Ovary (tissue), 9 donors: ENCODE measurements around the gene GPR137C. TPM values are rescaled to one million over a fixed set of nuclear protein-coding genes. Genes with fewer than 3 reads are reported as not detected.

Experiments used
- DNase-seq, 5 donors: peaks; one replicate each; pipeline ENCODE4 v3.0.0-alpha.2; 2019 to 2020
- H3K27ac ChIP-seq, 2 donors: fragments of 200-600 bp; one replicate each; pipeline versions ENCODE4 v1.5.1 to v1.8.0; 2019 to 2022
- H3K27me3 ChIP-seq: fragments of 200-600 bp; one replicate; pipeline ENCODE4 v1.8.0; 2022
- H3K36me3 ChIP-seq: fragments of 200-600 bp; sonication (generic); one replicate; pipeline ENCODE4 v1.5.1; 2019
- H3K4me1 ChIP-seq: one replicate; pipeline ENCODE4 v1.8.1; 2013; ENCODE audit warnings: mild to moderate bottlenecking, moderate library complexity; ENCODE audit not compliant: insufficient read depth
- H3K4me3 ChIP-seq: fragments of 200-600 bp; sonication (generic); one replicate; pipeline ENCODE4 v1.5.1; 2017
- H3K9me3 ChIP-seq, 2 donors: fragments of 200-600 bp in 1 of 2; sonication (generic) in 1 of 2; one replicate each; pipeline versions ENCODE4 v1.5.1 to v1.8.1; 2013 to 2019; ENCODE audit warnings: mild to moderate bottlenecking in 1 of 2, moderate library complexity in 1 of 2
- EP300 ChIP-seq: sonication (generic); formaldehyde crosslinking; IDR thresholded peaks from one replicate; pipeline ENCODE4 v1.6.1; 2017; ENCODE audit warnings: antibody characterized with exemption
- POLR2A ChIP-seq: fragments of 450-650 bp; IDR thresholded peaks from one replicate; pipeline ENCODE4 v1.6.1; 2017; ENCODE audit warnings: antibody characterized with exemption, mild to moderate bottlenecking, moderate library complexity
- WGBS, 3 donors: extraction: QIAGEN DNeasy Blood & Tissue Kit in 1 of 3; methylation state at CpG; one replicate each; pipeline versions ENCODE4 v1.1.5 to v1.1.7; 2013 to 2017; 5-methylcytosine and 5-hydroxymethylcytosine counted together
- intact Hi-C, 4 donors: fragments of 100-400 bp; cut with DNase I; formaldehyde crosslinking; loops; one replicate each; pipeline versions ENCODE4 v1.11.0 to v1.15.1; 2022 to 2023
- polyA plus RNA-seq, 2 donors: library from polyadenylated mRNA; stranded (reverse); fragments of 200-250 nt in 1 of 2; fragments of 350-450 nt in 1 of 2; fragmentation: Illumina TruSeq in 1 of 2; extraction: RNeasy Lipid Tissue Mini Kit (QIAGEN cat#74804) in 1 of 2; gene quantifications; one replicate each; pipeline ENCODE4 v1.2.3, GENCODE V29; 2013 to 2014
- total RNA-seq, 7 donors: library from RNA; depleted of rRNA in 2 of 7; stranded (reverse); fragments of >200 nt in 2 of 7; fragmentation: NEBNext Ultra II Directional in 3 of 7; extraction: Animal tissue kit (Norgen Biotek cat#: 25700) in 3 of 7; gene quantifications; one replicate each; pipeline versions ENCODE4 v1.1.0 to v1.2.4, GENCODE V29; 2016 to 2023
- TF ChIP-seq, protein P1 (sequence below), 3 donors: fragments of 450-650 bp in 2 of 3; fragments of 200-600 bp in 1 of 3; IDR thresholded peaks; one replicate each; pipeline versions ENCODE4 v1.5.1 to v1.8.0; 2016 to 2022; ENCODE audit warnings: antibody characterized with exemption in 3 of 3, mild to moderate bottlenecking in 1 of 3
- donor health status: DM: no; HTN: no; CAD: no; lungs with moderate emphysema.
- donor health status: DM: no; HTN: no; CAD: no.
- donor health status: Bipolar disorder and iron deficiency.
- donor health status: DM: yes; HTN: yes; CAD: no.
- donor health status: DM: no; HTN: no; CAD: no.
- donor health status: DM: yes; HTN: yes; CAD: no.

Gene GPR137C
- total and polyA plus RNA-seq, 9 donors = 0.43 to 1.0 (median 0.50) TPM

DNA sequence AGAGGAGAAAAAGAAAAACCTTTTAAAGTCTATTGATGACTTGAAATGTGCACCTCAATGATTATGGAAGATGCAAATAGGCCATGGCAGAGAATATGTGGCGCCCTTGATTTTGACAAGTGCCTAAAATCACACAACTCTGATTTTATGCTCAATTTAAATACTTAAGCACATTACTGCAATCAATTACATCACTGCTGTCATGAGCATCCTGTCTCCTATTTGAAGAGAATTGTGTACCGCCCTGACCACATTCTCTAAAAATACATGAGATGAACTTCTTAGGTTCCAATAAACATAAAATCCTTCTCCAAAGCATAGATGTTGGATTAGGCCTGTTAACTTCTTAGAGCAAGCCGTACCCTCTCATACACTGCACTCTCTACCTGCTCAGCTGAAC, 2.0 kb upstream of the GPR137C start:
- Histone ChIP-seq H3K27me3 (no peaks in the 10 kb centered on the region), H3K4me1 (peaks cover 7% of the 10 kb centered on the region), H3K36me3 (no peaks in the 10 kb centered on the region), H3K9me3 (no peaks in the 10 kb centered on the region), H3K4me3 (no peak overlapping the region), H3K27ac (no peak overlapping the region)
- intact Hi-C loops = no loop called here
- TF ChIP-seq, protein P1, sequence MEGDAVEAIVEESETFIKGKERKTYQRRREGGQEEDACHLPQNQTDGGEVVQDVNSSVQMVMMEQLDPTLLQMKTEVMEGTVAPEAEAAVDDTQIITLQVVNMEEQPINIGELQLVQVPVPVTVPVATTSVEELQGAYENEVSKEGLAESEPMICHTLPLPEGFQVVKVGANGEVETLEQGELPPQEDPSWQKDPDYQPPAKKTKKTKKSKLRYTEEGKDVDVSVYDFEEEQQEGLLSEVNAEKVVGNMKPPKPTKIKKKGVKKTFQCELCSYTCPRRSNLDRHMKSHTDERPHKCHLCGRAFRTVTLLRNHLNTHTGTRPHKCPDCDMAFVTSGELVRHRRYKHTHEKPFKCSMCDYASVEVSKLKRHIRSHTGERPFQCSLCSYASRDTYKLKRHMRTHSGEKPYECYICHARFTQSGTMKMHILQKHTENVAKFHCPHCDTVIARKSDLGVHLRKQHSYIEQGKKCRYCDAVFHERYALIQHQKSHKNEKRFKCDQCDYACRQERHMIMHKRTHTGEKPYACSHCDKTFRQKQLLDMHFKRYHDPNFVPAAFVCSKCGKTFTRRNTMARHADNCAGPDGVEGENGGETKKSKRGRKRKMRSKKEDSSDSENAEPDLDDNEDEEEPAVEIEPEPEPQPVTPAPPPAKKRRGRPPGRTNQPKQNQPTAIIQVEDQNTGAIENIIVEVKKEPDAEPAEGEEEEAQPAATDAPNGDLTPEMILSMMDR (IDR thresholded peaks at IDR 0.05) = no peak
- TF ChIP-seq EP300 (no peak), POLR2A (no peak)
- WGBS, 3 donors = 92 to 97% (median 97%) methylated on average over 3 of the region's 3 CpGs
- no peak for DNase-seq

DNA sequence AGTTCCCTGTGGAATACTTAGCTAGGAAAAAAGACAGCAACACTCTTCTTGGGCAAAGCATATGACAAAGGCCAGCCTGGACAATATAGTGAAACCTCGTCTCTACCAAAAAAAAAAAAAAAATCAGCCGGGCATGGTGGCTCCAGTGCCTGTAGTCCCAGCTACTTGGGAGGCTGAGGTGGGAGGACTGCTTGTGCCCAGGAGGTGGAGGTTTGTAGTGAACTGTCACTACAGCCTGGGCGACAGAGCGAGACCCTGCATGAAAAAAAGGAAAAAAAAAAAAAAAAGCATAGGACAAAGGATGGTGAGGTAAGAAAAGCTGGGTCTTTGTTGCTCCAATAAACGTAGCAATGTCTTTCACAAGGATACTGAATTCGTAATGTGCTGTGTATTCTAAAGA, 1.4 kb upstream of the GPR137C start:
- H3K9me3 ChIP-seq = no peaks in the 10 kb centered on the region
- peak overlapping the region in 1 of 2 donors; percentile 78 for H3K27ac ChIP-seq
- no peaks in the 10 kb centered on the region for H3K27me3 ChIP-seq
- peak overlapping the region; percentile 61 for H3K4me3 ChIP-seq
- peaks cover 3% of the 10 kb centered on the region for H3K4me1 ChIP-seq
- TF ChIP-seq EP300 (no peak), POLR2A (no peak)
- TF ChIP-seq, protein P1 (IDR thresholded peaks at IDR 0.05) = no peak
- no peak for DNase-seq
- intact Hi-C loops = no loop called here
- no peaks in the 10 kb centered on the region for H3K36me3 ChIP-seq
- 25 to 47% (median 37%) methylated on average over 6 of the region's 6 CpGs for WGBS, 3 donors

DNA sequence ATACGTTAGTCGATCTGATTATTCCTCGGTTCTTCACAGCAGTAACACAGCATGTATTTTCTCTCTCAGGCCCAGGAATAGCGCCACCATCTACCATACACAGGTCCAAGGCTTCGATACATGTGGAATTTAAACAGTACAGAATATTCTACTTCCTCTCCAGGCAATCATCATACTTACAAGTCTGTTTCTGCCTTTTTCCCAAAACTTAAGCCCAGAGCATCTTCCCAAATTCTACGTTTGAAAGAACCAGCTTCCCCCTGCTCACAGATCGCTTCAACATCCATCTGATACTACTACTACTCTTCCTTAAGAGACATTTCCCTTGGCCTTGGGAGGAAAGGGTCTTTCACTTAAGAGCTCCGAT, 957 bp upstream of the GPR137C start:
- Histone ChIP-seq H3K27ac (peak overlapping the region; percentile 78 to 87), H3K4me3 (peak overlapping the region; percentile 61), H3K9me3 (no peaks in the 10 kb centered on the region), H3K27me3 (no peaks in the 10 kb centered on the region), H3K36me3 (no peaks in the 10 kb centered on the region), H3K4me1 (peaks cover 2% of the 10 kb centered on the region)
- WGBS, 3 donors = 0 to 2% (median 1%) methylated on average over 8 of the region's 8 CpGs
- TF ChIP-seq POLR2A (no peak), EP300 (no peak)
- TF ChIP-seq, protein P1 (IDR thresholded peaks at IDR 0.05) = no peak
- no peak for DNase-seq
- intact Hi-C loops = no loop called here

DNA sequence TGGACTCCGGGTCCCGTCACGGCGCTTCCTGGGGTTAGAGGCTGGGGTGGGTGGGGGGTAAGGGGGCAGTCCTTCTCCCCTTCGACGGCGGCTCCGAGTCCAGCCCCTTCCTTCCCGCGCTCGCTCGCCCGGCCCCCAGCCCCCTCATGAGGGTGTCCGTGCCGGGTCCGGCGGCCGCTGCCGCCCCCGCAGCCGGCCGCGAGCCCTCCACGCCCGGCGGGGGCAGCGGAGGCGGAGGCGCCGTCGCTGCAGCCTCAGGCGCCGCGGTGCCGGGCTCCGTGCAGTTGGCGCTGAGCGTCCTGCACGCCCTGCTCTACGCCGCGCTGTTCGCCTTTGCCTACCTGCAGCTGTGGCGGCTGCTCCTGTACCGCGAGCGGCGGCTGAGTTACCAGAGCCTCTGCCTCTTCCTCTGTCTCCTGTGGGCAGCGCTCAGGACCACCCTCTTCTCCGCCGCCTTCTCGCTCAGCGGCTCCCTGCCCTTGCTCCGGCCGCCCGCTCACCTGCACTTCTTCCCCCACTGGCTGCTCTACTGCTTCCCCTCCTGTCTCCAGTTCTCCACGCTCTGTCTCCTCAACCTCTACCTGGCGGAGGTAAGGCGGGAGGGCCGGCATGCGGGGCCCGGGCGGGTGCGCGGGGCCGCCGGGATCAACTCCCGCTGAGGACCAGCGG, 500 bp downstream of the GPR137C start:
- Histone ChIP-seq H3K4me3 (peak overlapping the region; percentile 69), H3K4me1 (no peaks in the 10 kb centered on the region), H3K9me3 (no peaks in the 10 kb centered on the region), H3K36me3 (no peaks in the 10 kb centered on the region), H3K27ac (peak overlapping the region; percentile 68 to 72), H3K27me3 (no peaks in the 10 kb centered on the region)
- WGBS, 3 donors = 0 to 1% (median 0%) methylated on average over 51 to 69 of the region's 69 CpGs
- TF ChIP-seq, protein P1 (IDR thresholded peaks at IDR 0.05) = no peak
- TF ChIP-seq POLR2A (no peak), EP300 (no peak)
- intact Hi-C loops = no loop called here
- peak; percentile 28 to 61 (median 55) for DNase-seq
